NCI-H2171 (cell line): Measurements from ENCODE around the gene LONP1.
"Not testable (repeated sequence)": the region's sequence is repeated elsewhere in the genome, so short reads cannot be mapped to it uniquely, and the experiment has no call there.

ENCODE experiments used
- DNase-seq: peaks from one replicate; lab custom pipeline; 2025; lab: John Stamatoyannopoulos, UW

Gene LONP1

DNA sequence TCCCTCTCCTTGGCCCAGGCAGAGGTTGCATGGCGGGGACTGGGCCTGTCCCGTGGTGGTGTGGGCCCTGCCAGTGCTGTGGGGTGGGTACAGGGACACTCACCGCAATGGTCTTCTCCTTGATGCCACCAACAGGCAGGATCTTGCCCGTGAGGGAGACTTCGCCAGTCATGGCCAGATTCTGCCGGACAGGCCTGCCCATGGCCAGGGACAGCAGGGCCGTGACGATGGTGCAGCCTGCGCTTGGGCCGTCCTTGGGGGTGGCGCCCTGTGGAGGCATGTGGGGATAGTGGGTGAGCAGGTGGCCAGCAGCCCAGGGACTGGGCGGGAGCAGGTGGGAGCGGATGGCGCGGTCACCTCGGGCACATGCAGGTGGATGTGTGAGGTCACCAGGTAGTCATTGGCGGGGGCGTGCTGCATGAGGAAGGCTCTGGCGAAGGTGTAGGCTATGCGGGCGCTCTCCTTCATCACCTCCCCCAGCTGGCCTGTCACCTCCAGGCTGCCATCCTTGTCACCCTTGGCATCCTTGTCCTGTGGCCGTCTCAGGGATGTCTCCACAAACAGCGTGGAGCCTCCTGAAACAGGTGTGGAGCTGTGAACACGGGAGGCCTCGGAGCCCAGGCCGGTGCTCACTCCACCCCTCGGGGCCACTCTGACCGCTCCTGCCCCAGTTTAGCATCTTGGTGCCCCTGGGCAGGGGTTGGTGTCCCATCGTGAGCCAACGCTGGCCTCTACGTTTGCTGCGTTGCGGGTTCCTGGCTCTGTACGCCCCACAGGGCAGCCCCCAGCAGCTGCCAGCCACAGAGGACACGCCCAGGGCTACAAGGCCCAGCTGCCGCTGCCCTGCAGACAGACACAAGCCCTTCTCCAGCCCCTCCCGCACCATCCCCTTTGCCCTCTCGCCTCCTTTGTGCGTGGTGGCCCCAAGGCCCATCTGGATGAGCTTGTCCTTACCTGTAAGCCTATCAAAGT, 26.5 kb downstream of the LONP1 start:
- no peak for DNase-seq

DNA sequence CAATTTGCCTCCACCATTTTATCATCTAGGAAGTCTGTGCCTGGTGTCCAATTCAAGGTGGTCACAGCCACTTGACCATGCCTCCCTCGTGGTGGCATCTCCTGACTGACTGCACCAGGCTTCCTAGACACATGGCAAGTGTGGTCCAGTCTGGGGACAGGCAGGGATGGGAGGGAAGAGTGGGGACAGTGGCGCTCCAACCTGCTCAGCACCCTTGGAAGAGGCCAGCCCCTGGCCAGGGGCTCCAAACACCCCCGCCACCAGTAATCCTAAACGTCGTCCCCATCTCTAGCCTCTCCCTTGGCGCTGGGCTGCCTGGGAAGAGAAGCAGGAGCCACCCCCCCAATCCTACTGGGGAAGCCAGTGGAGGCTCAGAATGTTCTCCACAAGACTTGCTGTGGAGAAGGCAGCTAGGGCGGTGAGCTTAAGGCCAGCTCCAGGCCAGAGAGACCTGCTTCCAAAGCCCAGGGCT, 27.2 kb downstream of the LONP1 start:
- DNase-seq, result no peak

DNA sequence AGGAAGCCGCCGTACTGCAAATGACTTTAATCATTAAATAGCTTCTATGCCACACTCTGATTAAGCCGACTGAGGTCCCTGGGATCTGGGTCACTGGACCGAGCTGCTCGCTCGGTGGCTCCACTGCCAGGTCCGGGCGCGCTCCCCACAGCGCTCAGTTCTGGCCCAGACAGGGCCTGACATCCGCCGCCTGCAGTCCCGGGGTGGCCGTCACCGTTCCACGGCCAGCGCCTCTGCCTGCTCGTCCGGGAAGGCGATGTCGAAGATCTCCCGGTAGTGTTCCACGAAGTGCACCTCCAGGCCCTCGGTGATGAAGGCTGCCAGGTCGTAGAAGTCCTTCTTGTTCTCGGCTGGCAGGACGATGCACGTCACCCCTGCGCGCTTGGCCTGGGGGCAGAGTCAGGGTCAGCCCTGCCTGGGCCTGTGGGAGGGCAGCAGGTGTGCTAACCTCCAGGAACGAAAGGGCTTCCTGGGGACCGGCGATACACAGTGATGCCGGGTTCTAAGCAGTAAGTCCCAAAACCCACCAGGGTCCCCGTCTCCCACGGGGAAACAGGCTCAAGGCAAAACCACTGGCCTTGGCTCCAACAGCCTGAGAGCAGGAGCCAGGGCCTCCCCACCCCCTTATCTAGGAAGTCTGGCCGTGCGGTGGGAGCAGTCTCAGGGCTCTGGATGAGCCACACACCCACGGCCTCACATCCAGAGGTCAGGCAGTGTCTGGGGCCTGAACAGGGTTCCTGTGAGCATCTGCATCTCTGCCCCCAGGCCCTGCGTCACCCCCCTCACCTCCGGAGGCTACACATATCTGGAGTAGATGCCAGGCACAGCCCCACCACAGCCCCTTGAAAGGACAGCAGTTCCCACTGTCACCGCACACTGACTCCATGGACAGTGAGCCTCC, 27.9 kb downstream of the LONP1 start:
- no peak for DNase-seq

DNA sequence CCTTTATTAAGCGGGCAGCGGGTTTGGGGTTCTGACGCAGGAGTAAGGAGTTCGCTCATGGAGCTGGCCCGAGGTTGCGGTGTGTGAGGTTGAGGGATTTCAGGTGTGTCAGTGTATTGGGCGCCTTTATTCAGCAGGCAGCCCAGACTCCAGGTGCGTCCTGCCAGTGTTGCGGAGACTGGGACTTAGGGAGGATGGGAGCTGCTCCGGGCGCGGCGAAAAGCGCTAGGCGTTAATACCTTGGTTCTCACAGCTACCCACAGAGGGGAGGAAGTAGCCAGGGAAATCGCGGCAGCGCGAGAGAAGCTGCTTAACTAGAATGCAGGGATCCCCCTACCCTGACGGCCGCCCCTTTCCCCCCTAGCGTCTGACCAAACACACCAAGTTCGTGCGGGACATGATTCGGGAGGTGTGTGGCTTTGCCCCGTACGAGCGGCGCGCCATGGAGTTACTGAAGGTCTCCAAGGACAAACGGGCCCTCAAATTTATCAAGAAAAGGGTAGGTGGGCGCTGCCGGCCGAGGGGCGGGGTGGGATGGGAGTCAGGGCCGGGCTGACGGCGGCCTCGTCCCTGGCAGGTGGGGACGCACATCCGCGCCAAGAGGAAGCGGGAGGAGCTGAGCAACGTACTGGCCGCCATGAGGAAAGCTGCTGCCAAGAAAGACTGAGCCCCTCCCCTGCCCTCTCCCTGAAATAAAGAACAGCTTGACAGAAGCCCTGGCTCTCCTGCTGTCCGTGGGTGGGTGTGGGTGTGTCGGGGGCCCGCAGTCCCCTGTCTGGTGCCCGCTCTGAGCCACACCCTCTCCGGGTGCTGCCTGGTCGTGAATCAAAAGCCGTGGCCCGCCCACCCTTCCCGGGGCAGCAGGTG, 28.8 kb downstream of the LONP1 start:
- DNase-seq, result peak; percentile 20

DNA sequence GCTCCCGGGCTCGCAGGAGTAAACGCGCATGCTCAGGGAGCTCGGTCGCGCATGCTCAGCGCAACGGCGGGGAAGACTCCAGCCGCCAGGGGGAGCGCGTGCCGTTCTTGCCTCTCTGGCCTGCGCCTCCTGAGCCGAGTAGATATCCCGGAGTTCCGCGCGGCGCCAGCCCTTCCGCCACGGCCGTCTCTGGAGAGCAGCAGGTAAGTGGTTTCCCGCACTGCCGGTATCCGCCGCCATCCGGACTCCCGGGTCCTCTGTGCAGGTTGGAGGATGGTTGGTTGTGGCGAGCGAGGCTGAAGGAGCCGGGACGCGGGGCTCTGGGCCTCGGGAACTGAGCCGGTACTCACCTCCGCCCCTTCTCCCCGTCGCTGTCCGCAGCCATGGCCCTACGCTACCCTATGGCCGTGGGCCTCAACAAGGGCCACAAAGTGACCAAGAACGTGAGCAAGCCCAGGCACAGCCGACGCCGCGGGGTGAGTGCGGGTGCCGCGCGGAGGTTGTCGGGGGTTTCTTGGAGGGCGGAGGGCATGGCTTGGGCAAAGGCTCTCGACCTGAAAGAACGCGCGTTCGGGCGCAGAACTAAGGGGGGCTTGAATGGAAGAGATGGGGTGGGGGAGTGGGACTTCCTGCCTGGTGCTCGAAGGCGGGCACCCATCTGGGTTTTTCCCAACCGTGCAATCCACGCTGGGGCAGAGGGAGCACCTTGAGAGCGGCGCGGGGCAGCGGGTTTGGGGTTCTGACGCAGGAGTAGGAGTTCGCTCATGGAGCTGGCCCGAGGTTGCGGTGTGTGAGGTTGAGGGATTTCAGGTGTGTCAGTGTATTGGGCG, 29.6 kb downstream of the LONP1 start, which contains the start of gene RPL36:
RPL36 (plus strand) TSS at position 171 of the 830 bp plus-strand sequence; CDS start at position 384, 213 bp downstream.
- peak; percentile 95 for DNase-seq

DNA sequence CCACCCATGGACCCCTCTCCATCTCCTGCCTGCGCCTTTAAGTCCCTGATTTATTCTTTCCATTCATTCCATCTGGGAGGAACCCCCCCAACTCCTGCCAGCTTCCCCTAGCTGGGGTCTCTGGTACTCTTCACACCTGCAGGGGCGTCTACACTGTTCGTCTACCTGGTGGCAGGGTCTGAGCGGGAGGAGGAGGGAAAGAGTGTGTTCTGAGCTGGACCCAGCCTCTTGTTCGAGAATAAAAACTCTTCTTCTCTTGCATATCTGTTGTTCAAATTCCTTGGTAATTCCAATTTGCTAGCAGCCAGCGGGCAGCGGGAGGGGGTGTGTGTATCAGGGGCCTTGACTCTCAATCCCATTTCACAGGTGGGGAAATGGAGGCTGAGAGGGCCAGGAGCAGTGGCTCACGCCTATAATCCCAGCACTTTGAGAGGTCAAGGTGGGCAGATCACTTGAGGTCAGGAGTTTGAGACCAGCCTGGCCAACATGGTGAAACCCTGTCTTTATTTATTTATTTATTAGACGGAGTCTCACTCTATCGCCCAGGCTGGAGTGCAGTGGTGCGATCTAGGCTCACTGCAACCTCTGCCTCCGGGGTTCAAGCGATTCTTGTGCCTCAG, 31.6 kb downstream of the LONP1 start:
- not testable (repeated sequence) for DNase-seq

DNA sequence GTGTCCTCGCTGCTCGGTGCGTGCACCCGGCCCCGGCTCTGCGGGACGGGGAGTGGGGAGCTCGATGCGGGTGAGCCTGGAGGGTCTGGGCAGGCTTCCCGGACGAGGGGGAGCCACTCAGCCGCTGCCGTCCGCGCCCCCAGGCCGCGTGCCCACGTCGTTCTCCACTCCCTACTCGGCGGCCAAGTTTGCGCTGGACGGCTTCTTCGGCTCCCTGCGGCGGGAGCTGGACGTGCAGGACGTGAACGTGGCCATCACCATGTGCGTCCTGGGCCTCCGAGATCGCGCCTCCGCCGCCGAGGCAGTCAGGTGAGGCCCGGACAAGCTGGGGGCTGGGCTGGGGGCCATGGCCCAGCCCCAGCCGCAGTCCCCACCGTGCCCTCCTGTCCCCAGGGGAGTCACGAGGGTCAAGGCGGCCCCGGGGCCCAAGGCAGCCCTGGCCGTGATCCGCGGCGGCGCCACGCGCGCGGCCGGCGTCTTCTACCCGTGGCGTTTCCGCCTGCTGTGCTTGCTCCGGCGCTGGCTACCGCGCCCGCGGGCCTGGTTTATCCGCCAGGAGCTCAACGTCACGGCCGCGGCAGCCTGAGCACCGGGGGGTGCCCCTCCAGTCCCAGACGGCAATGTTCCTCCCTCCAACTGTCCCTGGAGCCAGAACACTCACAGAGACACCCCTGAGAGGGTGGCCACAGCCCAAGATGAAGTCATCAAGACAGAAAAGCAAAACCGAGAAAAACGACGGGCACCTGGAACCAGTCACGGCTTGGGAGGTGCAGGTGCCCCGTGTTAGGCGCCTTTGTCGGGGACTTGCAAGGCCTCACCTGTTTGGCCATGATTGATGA, 32.4 kb downstream of the LONP1 start:
- no peak for DNase-seq

DNA sequence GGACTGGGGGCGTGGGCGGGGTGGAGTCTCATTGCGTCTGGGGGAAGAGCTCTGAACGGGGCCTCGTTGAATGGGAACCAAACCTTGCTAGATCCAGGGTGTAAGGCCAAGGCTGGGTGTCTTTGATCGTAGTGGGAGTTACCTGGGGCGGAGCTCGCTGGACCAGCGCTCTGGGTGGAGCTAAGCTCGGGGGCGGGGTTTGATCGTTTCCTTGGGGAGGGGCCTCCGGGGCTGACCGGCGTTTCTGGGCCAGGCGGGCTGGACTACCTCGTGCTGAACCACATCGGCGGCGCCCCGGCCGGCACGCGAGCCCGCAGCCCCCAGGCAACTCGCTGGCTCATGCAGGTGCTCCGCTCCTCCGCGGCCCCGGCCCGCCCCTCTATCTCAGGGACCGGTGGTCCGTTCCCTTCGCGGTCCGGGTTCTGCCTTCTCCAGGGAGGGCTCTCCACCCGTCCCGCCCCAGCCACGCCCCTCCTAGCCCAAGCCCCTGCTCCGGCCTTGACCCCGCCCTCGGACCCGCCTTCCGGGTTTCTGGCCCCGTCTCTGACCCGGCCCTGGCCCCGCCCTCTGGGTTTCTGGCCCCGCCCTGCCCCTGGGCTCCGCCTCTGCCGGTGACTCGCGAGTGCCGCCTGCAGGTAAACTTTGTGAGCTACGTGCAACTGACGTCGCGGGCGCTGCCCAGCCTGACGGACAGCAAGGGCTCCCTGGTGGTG, 33.1 kb downstream of the LONP1 start:
- peak; percentile 88 for DNase-seq

DNA sequence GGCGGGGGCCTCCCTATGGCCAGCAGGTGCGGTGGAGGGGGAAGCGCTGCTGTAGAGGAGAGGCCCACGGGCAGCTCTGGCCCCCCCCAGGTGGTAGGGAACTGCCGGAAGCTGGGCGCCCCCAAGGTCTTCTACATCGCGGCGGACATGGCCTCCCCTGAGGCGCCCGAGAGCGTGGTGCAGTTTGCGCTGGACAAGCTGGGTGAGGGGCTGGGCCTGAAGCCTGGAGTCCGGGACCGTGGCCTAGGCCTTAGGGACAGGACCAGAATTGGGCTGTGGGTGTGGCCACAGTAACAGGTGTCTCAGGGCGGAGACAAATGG, 33.7 kb downstream of the LONP1 start:
- no peak for DNase-seq

DNA sequence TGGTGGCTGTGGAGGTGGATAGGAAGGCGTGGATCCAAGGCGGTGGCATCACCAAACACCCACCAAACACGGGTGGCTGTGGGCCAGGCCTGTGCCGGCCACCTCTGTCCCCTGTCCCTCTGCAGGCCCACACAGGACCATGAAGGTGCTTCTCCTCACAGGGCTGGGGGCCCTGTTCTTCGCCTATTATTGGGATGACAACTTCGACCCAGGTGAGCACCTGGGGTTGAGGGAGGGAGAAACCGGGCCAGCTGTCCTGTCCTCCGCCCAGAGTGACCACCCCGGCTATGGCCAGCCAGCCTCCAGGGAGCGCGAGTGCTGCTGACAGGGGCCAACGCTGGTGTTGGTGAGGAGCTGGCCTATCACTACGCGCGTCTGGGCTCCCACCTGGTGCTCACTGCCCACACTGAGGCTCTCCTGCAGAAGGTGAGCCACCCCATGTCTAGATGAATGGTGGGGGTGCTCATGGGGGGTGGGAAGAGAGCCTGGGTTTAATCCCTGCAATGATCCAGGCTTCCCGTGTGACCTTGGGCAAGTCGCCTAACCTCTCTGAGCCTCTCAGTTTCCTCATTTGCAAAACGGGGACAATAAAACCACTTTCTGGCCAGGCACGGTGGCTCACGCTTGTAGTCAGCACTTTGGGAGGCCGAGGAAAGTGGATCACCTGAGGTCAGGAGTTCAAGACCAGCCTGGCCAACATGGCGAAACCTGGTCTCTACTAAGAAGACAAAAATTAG, 35.1 kb downstream of the LONP1 start:
- DNase-seq, result no peak

DNA sequence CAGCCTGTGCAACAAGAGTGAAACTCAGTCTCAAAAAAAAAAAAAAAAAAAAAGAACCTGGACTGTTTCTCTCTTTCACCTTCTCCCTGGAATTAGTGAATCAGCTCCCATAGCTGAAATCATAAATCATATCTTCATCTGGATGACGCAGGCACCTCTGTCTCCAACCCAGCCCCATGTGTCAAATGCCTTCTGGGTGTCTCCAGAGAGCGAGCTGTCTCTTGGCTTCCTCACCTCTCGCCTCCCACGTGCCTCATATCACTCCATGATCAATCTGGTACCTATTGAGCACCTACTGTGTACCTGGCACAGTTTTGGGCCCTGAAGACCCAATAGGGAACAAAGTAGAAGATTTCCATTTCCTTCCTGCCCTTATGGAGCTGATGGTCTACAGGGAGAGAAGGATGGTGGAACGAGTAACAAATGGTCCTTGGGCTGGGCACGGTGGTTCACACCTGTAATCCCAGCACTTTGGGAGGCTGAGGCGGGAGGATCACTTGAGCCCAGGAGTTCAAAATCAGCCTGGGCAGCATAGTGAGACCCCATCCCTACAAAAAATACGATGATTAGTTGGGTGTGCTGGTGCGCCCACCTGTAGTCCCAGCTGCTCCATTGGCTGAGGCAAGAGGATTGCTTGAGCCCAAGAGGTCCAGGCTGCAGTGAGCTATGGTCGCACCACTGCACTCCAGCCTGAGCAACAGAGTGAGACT, 36.6 kb downstream of the LONP1 start:
- no peak for DNase-seq

DNA sequence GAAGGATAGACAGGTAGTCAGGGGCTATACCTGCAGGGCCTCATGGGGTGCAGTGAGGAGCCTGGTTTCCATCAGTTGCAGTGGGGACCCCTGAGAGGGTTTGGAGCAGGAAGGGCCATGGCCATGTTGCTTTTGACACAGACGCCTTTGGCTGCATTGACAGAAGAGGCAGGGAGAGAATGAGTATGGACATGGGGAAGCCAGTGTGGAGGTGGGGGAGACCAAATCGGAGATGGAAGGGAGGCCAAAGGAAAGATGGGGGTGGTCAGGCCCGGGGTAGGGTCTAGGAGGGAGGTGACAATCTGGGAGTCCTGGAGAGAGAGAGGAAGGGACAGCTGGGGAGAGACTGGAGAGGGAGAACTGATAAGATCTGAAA, 37.9 kb downstream of the LONP1 start:
- no peak for DNase-seq

DNA sequence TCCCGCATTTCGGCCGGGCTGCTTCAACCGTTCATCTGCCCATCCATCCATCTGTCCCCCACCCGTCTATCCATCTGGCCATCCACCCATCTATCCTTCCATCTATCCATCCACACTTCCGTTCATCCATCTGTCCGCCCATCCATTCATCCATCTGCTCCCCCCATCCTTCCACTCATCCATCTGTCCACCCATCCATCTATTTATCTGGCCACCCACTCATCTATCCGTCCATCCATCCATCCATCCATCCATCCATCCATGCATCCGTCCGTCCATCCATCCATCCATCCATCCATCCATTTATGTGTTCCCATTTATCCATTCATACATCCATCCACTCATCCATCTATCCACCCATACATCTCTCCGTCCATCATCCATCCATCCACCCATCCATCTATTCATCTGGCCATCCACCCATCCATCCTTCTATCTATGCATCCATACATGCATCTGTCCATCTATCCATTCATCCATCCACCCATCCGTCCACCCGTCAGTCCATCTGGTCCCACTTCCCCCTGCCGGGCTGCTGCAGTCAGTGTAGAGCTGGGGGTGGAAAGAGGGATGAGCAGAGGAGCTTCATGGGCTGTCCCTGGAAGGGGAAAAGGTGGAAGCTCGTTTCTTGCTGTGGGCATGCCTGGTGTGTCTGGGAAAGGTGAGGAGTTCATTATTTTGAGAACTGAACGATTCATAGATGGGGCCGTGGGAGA, 38.4 kb downstream of the LONP1 start:
- no peak for DNase-seq

DNA sequence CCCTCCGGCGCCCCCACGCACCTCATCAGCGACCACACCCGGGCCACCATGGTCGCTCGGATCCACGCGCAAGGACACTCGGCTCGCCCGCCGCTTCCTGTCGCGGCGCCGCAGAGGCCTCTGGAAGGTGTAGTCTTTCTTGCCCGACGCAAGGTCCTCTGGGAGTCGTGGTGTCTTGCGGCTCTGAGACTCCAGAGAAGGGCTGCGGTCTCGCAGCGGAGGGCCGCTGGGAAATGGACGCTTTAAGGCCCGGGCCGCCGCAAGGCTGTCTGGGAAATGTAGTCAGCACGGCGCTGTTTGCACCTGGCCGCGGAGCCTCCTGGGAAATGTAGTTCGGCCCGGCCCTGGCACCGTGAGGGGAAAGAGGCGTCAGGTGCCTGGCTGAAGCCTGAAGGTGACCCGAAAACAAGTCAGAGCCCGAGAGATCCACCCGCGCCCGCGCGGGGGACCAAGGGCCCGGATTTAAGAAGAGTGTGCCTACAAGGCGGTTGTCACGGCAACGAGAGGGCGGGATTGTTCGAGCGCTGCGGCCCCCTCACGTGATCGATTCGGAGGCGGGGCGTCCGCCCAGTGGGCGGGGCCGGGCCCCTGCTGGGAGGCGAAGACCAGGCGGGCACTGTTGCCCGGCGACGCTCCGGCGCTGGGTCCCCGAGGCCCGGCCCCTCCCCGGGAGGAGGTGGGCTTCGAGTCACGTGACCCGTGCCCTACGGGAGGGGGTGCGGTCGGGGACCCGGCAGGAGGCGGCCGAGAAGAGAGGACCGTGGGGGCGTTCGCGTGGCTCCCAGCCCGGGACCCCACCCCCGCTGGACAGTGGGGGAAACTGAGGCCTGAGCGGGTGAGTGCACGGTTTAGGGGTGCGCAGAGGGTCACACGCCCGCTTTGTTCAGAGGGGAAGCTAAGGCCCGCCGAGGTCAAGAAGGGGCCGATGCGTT, 39.2 kb downstream of the LONP1 start, which contains the start of the genes HSD11B1L and MICOS13:
HSD11B1L (plus strand) TSS at position 591 of the 932 bp plus-strand sequence. CDS start 3,806 bp downstream, outside the sequence.
MICOS13 (minus strand) TSS at position 80 of the 932 bp plus-strand sequence; CDS start at position 50, 30 bp downstream.
- peak; percentile 99 for DNase-seq

DNA sequence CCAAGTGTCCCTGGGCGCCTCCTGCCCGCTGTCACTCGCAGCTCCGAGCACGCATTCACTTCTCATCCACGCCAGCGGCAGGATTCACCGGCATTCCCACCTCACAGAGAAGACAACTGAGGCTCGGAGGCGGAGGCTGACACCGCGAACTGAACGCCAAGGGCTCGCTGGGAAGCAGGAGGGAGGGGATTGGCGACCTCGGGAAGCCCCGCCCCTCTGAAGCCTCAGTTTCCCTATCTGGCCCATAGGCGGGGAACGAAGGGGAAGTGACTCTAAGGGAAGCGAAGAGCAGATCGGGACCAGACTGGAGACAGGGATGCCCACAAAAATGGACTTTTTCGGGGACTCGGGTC, 39.9 kb downstream of the LONP1 start:
- no peak for DNase-seq
